Lung (tissue), 12 donors: ENCODE data around the gene GOLGA3. TPM values are rescaled to one million over a fixed set of nuclear protein-coding genes. Genes with fewer than 3 reads are reported as not detected.
"Not testable (repeated sequence)": the region's sequence is repeated elsewhere in the genome, so short reads cannot be mapped to it uniquely, and the experiment has no call there.

ENCODE experiments used
- ATAC-seq: fragments of 200-7000 bp; cut with Tn5 transposase; one replicate; pipeline ENCODE4 v1.9.1; 2020; ENCODE audit warnings: moderate number of reproducible peaks; ENCODE audit not compliant: insufficient read depth, low FRiP score
- DNase-seq, 3 donors: peaks; one replicate each; pipeline ENCODE4 v3.0.0-alpha.2; 2013 to 2017
- H3K27ac ChIP-seq, 2 donors: one replicate each; pipeline ENCODE4 v1.5.1; 2013; ENCODE audit warnings: mild to moderate bottlenecking in 2 of 2, moderate library complexity in 2 of 2, control low read depth in 1 of 2, inconsistent platforms in 1 of 2, low read depth in 1 of 2, low read length in 1 of 2
- H3K27me3 ChIP-seq, 3 donors: one replicate each; pipeline ENCODE4 v1.5.1; 2013; ENCODE audit warnings: low read length in 2 of 3; ENCODE audit not compliant: control insufficient read depth in 3 of 3, insufficient read depth in 3 of 3
- H3K36me3 ChIP-seq, 4 donors: one replicate each; pipeline ENCODE4 v1.5.1; 2013; ENCODE audit warnings: low read length in 4 of 4, mild to moderate bottlenecking in 1 of 4, moderate library complexity in 1 of 4; ENCODE audit not compliant: control insufficient read depth in 4 of 4, insufficient read depth in 4 of 4
- H3K4me1 ChIP-seq, 5 donors: one replicate each; pipeline ENCODE4 v1.5.1; 2013; ENCODE audit warnings: low read length in 5 of 5, mild to moderate bottlenecking in 2 of 5, moderate library complexity in 1 of 5; ENCODE audit not compliant: control insufficient read depth in 5 of 5, insufficient read depth in 5 of 5
- H3K4me3 ChIP-seq: one replicate; pipeline ENCODE4 v1.5.1; 2013; ENCODE audit warnings: mild to moderate bottlenecking, control low read depth, moderate library complexity
- H3K9ac ChIP-seq, 2 donors: one replicate each; pipeline ENCODE4 v1.5.1; 2013; ENCODE audit warnings: low read length in 2 of 2, control low read depth in 1 of 2; ENCODE audit not compliant: insufficient read depth in 1 of 2
- H3K9me3 ChIP-seq, 4 donors: one replicate each; pipeline ENCODE4 v1.5.1; 2013; ENCODE audit warnings: low read length in 3 of 4, mild to moderate bottlenecking in 1 of 4, moderate library complexity in 1 of 4; ENCODE audit not compliant: control insufficient read depth in 4 of 4, insufficient read depth in 3 of 4
- WGBS, 2 donors: extraction: QIAGEN DNeasy Blood & Tissue Kit; methylation state at CpG; one replicate each; pipeline ENCODE4 v1.1.7; 2013; 5-methylcytosine and 5-hydroxymethylcytosine counted together
- polyA plus RNA-seq, 2 donors: library from polyadenylated mRNA; stranded (reverse); fragments of 200-250 nt; gene quantifications; one replicate each; pipeline ENCODE4 v1.2.1, GENCODE V29; 2013
- total RNA-seq, 2 donors: library from RNA; depleted of rRNA in 1 of 2; stranded (reverse); fragments of >200 nt in 1 of 2; gene quantifications; one replicate each; pipeline ENCODE4 v1.2.1, GENCODE V29; 2014 to 2021
- TF ChIP-seq, protein P1 (sequence below): IDR thresholded peaks from 2 replicates; pipeline ENCODE4 v1.5.1; 2012; ENCODE audit warnings: mild to moderate bottlenecking; ENCODE audit errors: control extremely low read depth, extremely low read depth
- donor health status: control.
- donor health status: control.
- donor health status: Bipolar disorder and iron deficiency.
- donor health status: healthy.
- donor health status: DM: yes; HTN: yes; CAD: no.

The GOLGA3 gene
- total and polyA plus RNA-seq, 4 donors = 17.5 to 81.1 (median 35.7) TPM

DNA sequence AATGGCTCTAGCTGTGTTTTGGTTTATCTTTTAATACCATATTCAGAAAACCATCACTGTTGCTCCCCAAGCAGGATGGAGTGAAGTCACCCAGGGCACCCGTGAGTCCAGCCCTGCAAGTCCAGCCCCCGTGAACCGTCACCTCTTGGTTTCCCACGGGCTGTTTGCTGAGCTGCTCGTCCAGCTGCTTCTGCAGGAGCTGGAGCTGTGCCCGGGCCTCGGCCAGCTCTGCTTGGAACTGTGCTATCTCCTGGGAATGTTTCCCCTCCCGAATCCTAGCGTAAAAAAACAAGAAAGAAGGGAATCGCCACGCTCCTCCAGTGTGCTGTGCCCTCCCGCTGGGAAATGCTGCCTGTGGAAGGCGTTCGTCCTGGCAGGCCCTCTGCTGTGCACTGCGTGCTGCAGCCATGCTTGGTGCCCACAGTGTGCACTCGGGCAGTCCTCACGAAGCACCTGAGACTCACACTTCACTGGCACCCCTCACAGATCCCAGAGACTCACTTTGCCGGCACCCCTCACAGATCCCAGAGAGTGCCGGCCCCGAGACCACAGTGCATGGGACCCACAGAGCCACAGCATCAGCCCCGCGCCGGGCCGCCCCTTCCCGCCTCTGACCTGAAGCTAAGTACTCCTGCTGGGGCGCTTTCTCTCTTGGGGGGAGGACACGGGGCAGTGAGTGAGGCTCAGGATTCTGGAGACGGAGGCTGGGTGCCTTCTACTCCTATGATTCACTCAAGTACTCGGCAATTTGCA is 51.7 kb downstream of the GOLGA3 start:
- DNase-seq (peak; percentile 46 to 80 (median 58)), ATAC-seq (no peak)
- Histone ChIP-seq H3K27ac (peak overlapping the region in 1 of 2 donors; percentile 4), H3K36me3 (peaks cover 34 to 75% (median 43%) of the 10 kb centered on the region in 4 donors), H3K9me3 (peaks cover 0 to 2% (median 0%) of the 10 kb centered on the region in 4 donors), H3K27me3 (no peaks in the 10 kb centered on the region), H3K4me1 (no peaks in the 10 kb centered on the region), H3K9ac (no peak overlapping the region), H3K4me3 (no peak overlapping the region)
- TF ChIP-seq, protein P1, sequence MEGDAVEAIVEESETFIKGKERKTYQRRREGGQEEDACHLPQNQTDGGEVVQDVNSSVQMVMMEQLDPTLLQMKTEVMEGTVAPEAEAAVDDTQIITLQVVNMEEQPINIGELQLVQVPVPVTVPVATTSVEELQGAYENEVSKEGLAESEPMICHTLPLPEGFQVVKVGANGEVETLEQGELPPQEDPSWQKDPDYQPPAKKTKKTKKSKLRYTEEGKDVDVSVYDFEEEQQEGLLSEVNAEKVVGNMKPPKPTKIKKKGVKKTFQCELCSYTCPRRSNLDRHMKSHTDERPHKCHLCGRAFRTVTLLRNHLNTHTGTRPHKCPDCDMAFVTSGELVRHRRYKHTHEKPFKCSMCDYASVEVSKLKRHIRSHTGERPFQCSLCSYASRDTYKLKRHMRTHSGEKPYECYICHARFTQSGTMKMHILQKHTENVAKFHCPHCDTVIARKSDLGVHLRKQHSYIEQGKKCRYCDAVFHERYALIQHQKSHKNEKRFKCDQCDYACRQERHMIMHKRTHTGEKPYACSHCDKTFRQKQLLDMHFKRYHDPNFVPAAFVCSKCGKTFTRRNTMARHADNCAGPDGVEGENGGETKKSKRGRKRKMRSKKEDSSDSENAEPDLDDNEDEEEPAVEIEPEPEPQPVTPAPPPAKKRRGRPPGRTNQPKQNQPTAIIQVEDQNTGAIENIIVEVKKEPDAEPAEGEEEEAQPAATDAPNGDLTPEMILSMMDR = no peak
- 87 to 90% methylated on average over 29 of the region's 29 CpGs for WGBS, 2 donors

DNA sequence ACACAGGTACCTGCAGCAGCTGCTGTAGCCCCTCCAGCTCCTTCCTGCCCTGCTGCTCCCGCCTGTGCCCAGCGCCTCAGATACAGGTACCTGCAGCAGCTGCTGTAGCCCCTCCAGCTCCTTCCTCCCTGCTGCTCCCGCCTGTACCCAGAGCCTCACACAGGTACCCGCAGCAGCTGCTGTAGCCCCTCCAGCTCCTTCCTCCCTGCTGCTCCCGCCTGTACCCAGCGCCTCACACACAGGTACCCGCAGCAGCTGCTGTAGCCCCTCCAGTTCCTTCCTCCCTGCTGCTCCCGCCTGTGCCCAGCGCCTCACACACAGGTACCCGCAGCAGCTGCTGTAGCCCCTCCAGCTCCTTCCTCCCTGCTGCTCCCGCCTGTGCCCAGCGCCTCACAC is 52.4 kb downstream of the GOLGA3 start:
- ATAC-seq, H3K27ac ChIP-seq, DNase-seq, H3K9ac ChIP-seq, H3K4me1 ChIP-seq, H3K9me3 ChIP-seq, H3K27me3 ChIP-seq, H3K4me3 ChIP-seq: not testable (repeated sequence)
- WGBS, 2 donors = 75 to 92% methylated on average over 9 to 12 of the region's 12 CpGs
- peaks cover 36 to 74% (median 43%) of the 10 kb centered on the region in 4 donors for H3K36me3 ChIP-seq

- DNase-seq (no peak), ATAC-seq (no peak)
- TF ChIP-seq, protein P1 = no peak
- Histone ChIP-seq H3K36me3 (peaks cover 38 to 69% (median 42%) of the 10 kb centered on the region in 4 donors), H3K4me1 (no peaks in the 10 kb centered on the region), H3K9ac (no peak overlapping the region), H3K4me3 (no peak overlapping the region), H3K9me3 (peaks cover 0 to 2% (median 0%) of the 10 kb centered on the region in 4 donors), H3K27ac (no peak overlapping the region), H3K27me3 (no peaks in the 10 kb centered on the region)
- WGBS, 2 donors = 94 to 96% methylated on average over 23 to 24 of the region's 24 CpGs
These were observed 53.0 kb downstream of the GOLGA3 start for GRCh38 chr12:132775502-132776229.

DNA sequence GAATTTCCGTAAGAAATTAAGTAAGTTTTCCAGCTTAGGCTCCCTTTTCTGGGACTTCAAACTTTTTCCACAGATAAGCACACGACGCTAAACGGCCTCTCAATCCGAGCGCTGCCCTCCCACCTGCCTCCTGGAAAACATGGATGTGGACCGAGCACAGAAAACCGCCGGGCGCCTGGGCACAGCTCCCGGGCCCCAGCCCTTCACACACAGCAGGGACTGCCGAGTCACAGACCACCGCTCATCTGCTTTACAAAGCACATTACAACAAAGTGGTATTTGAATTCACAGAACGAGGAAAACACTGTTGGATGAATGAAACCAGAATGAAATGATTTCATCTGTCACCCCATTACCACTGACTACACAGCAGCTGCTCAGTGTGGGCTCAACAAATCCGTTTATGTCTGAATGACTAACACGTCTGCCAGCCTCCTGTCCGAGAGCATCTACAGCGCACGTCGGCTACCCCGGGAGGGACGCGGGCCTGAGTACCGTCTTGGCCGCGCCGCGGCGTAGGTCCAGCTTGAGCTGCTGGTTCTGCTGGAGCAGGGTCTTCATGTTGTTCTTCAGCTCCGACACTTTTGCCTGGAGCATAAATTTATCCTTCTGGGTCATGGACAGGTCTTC is 53.9 kb downstream of the GOLGA3 start:
- 91 to 92% methylated on average over 30 of the region's 30 CpGs for WGBS, 2 donors
- peaks cover 31 to 60% (median 37%) of the 10 kb centered on the region in 4 donors for H3K36me3 ChIP-seq
- H3K4me1 ChIP-seq = no peaks in the 10 kb centered on the region
- TF ChIP-seq, protein P1 = no peak
- ATAC-seq (no peak), DNase-seq (no peak)
- H3K9me3 ChIP-seq = peaks cover 0 to 2% (median 0%) of the 10 kb centered on the region in 4 donors
- no peak overlapping the region for H3K9ac ChIP-seq
- H3K27me3 ChIP-seq = no peaks in the 10 kb centered on the region
- no peak overlapping the region for H3K27ac ChIP-seq
- no peak overlapping the region for H3K4me3 ChIP-seq
